ENCODE results near the gene PTPRM. TPM values are rescaled to one million over a fixed set of nuclear protein-coding genes. Genes with fewer than 3 reads are reported as not detected.

Gene PTPRM
- total RNA-seq, 1 experiment from 2014 or later = 45.6 TPM

GRCh38 chr18:8339210-8339609, 772.1 kb downstream of the PTPRM start:
- H3K4me2 ChIP-seq (ENCODE audit: low read length) = no peak overlapping the region
- H3K4me3 ChIP-seq (ENCODE audit: low read length) = no peak overlapping the region
- H3F3A ChIP-seq (ENCODE audit: low read length, unreplicated experiment) = no peaks in the 10 kb centered on the region
- H3K9me2 ChIP-seq (replicated peaks; ENCODE audit: low read length) = no peaks in the 10 kb centered on the region
- peaks cover 26% of the 10 kb centered on the region for H3K4me1 ChIP-seq (ENCODE audit: insufficient read depth, low read length)
- ATAC-seq = no peak
- TF ChIP-seq EZH2phosphoT487 (IDR thresholded peaks at IDR 0.05; ENCODE audit: borderline replicate concordance, low read length) (no peak), CTCF (conservative IDR thresholded peaks at IDR 0.05; ENCODE audit: low read depth, low read length) (no peak), EZH2 (IDR thresholded peaks at IDR 0.05; ENCODE audit: low read length, unreplicated experiment) (no peak)
- H4K20me1 ChIP-seq (ENCODE audit: low read length) = no peaks in the 10 kb centered on the region
- ChIA-PET CTCF (no interaction called here), POLR2A (ENCODE audit: unreplicated experiment) (no interaction called here)
- intact Hi-C loops (cut with micrococcal nuclease) = no loop called here
- no TSS peak for BruUV-seq (replicated peaks)
- H2AFZ ChIP-seq (ENCODE audit: low read length) = no peak overlapping the region
- H3K79me2 ChIP-seq (ENCODE audit: low read length) = no peaks in the 10 kb centered on the region
- no peaks in the 10 kb centered on the region for H3K36me3 ChIP-seq (ENCODE audit: low read depth, low read length)
- H3K9me3 ChIP-seq (ENCODE audit: low read length) = no peaks in the 10 kb centered on the region
- H3K9ac ChIP-seq (ENCODE audit: low read length) = no peak overlapping the region
- no peak for DNase-seq
- H3K27ac ChIP-seq (ENCODE audit: low read length) = no peak overlapping the region
- H3K27me3 ChIP-seq (ENCODE audit: low read length) = no peaks in the 10 kb centered on the region

- no TSS peak for BruUV-seq (replicated peaks)
- intact Hi-C loops (cut with micrococcal nuclease) = no loop called here
- no peak for ATAC-seq
These were observed 772.8 kb downstream of the PTPRM start for GRCh38 chr18:8339952-8340351.

More at GRCh38 chr18:8339952-8340351, 772.8 kb downstream of the PTPRM start:
- H3K4me3 ChIP-seq (ENCODE audit: low read length) = no peak overlapping the region
- H3K36me3 ChIP-seq (ENCODE audit: low read depth, low read length) = no peaks in the 10 kb centered on the region
- no peaks in the 10 kb centered on the region for H3K79me2 ChIP-seq (ENCODE audit: low read length)
- H3K27me3 ChIP-seq (ENCODE audit: low read length) = no peaks in the 10 kb centered on the region
- H3K4me1 ChIP-seq (ENCODE audit: insufficient read depth, low read length) = peaks cover 26% of the 10 kb centered on the region
- no peaks in the 10 kb centered on the region for H3K9me2 ChIP-seq (replicated peaks; ENCODE audit: low read length)
- TF ChIP-seq EZH2 (IDR thresholded peaks at IDR 0.05; ENCODE audit: low read length, unreplicated experiment) = no peak
- TF ChIP-seq EZH2phosphoT487 (IDR thresholded peaks at IDR 0.05; ENCODE audit: borderline replicate concordance, low read length) = no peak
- no peak for TF ChIP-seq CTCF (conservative IDR thresholded peaks at IDR 0.05; ENCODE audit: low read depth, low read length)
- H3F3A ChIP-seq (ENCODE audit: low read length, unreplicated experiment) = no peaks in the 10 kb centered on the region
- no peak overlapping the region for H3K4me2 ChIP-seq (ENCODE audit: low read length)
- H4K20me1 ChIP-seq (ENCODE audit: low read length) = no peaks in the 10 kb centered on the region
- ChIA-PET POLR2A (ENCODE audit: unreplicated experiment) (no interaction called here), CTCF (no interaction called here)
- no peak overlapping the region for H3K27ac ChIP-seq (ENCODE audit: low read length)
- no peak for DNase-seq
- H3K9ac ChIP-seq (ENCODE audit: low read length) = no peak overlapping the region
- H2AFZ ChIP-seq (ENCODE audit: low read length) = no peak overlapping the region
- no peaks in the 10 kb centered on the region for H3K9me3 ChIP-seq (ENCODE audit: low read length)
